ES-I3 (cell line): ENCODE measurements around the gene ACTBL2.
"Not testable (repeated sequence)": the region's sequence is repeated elsewhere in the genome, so short reads cannot be mapped to it uniquely, and the experiment has no call there.

Experiments used
- H3K36me3 ChIP-seq: 2 replicates; pipeline ENCODE4 v1.6.1; 2013; ENCODE audit warnings: mild to moderate bottlenecking, low read length, control low read depth, moderate library complexity; ENCODE audit not compliant: insufficient read depth
- H3K4me1 ChIP-seq: 2 replicates; pipeline ENCODE4 v1.6.1; 2013; ENCODE audit warnings: mild to moderate bottlenecking, control low read depth, low read length; ENCODE audit not compliant: insufficient read depth
- H3K9ac ChIP-seq: 2 replicates; pipeline ENCODE4 v1.6.1; 2013; ENCODE audit warnings: low read depth, mild to moderate bottlenecking, low read length, moderate library complexity
- H3K9me3 ChIP-seq: 2 replicates; pipeline ENCODE4 v1.6.1; 2013; ENCODE audit warnings: mild to moderate bottlenecking, low read length, moderate library complexity; ENCODE audit not compliant: control insufficient read depth, insufficient read depth

The ACTBL2 gene

GRCh38 chr5:57482671-57483106 is at the start of gene ACTBL2:
ACTBL2 (minus strand) TSS chr5:57482811; CDS start chr5:57482707, 104 bp downstream.
- H3K4me1 ChIP-seq = no peaks in the 10 kb centered on the region
- no peaks in the 10 kb centered on the region for H3K9me3 ChIP-seq
- H3K36me3 ChIP-seq = no peaks in the 10 kb centered on the region
- H3K9ac ChIP-seq = no peak within 1 kb of the TSS

DNA sequence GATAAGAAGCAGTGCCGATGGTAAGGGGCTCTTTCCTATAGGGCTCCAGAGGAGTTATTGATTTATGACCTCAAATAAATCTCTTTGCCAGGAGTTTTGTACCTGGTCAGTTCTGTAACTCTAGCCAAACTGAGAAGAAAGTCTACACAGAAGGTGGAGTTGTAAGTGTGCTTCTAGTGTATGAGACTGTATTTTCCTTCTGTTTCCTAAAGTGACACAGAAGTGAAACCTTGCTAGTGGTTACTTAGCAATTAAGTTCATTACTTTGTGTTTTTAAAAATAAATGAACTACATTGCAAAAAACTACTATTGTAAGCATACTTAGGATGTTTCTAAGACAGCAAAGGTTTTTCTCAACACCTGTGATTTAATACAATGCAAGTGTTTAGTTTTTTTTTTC is 48.7 kb upstream of the ACTBL2 start:
- no peaks in the 10 kb centered on the region for H3K36me3 ChIP-seq
- no peaks in the 10 kb centered on the region for H3K9me3 ChIP-seq
- H3K9ac ChIP-seq = no peak overlapping the region
- H3K4me1 ChIP-seq = no peaks in the 10 kb centered on the region

- Histone ChIP-seq H3K9ac (no peak overlapping the region), H3K36me3 (no peaks in the 10 kb centered on the region), H3K4me1 (no peaks in the 10 kb centered on the region), H3K9me3 (no peaks in the 10 kb centered on the region)
Measured at GRCh38 chr5:57529864-57530263, 47.3 kb upstream of the ACTBL2 start.

GRCh38 chr5:57527870-57528269 is 45.3 kb upstream of the ACTBL2 start:
- no peaks in the 10 kb centered on the region for H3K9me3 ChIP-seq
- H3K9ac ChIP-seq = no peak overlapping the region
- H3K4me1 ChIP-seq = peaks cover 7% of the 10 kb centered on the region
- H3K36me3 ChIP-seq = no peaks in the 10 kb centered on the region

DNA sequence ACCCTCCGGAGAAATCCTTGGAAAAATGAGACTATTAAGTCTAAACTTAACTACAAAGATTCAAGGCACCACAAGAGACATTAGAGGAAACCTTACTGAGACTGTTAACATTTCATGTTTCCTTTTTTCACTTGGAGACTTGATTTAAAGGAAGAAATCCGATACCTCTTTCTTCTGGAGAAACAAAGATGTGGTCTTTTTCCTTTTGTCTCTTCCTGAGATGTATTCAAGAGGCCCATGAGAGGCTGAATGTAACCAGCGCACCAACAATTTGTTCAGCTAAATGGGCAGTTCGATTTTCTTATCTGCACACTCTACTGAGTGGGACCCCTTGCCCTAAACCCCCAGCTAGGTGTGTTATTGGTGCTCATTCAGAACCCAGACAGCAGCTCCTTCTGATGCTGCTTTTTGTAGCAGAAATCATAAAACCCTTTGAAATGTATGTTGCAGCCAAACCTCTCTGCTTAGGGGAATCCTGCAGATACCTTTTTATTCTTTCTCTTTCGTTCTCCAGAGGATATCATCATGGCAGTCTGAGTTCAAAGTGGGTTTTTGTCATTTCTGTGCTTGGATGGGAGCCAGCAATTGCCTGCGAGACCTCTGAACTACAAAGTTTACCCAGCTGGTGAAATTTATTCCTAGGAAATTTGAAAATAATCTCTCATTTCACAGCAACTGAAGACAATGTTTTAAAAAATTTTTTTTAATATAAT is 41.9 kb upstream of the ACTBL2 start:
- H3K36me3 ChIP-seq = no peaks in the 10 kb centered on the region
- H3K9me3 ChIP-seq = peaks cover 5% of the 10 kb centered on the region; the same call in 1 of the 2 replicates
- H3K4me1 ChIP-seq = peaks cover 7% of the 10 kb centered on the region
- no peak overlapping the region for H3K9ac ChIP-seq

GRCh38 chr5:57522477-57522876 is 39.9 kb upstream of the ACTBL2 start:
- not testable (repeated sequence) for H3K4me1 ChIP-seq, H3K9me3 ChIP-seq, H3K36me3 ChIP-seq

GRCh38 chr5:57518415-57518814 is 35.8 kb upstream of the ACTBL2 start:
- H3K4me1 ChIP-seq, H3K9ac ChIP-seq, H3K9me3 ChIP-seq, H3K36me3 ChIP-seq: not testable (repeated sequence)

More at GRCh38 chr5:57522477-57522876, 39.9 kb upstream of the ACTBL2 start:
- H3K9ac ChIP-seq = not testable (repeated sequence)

- no peaks in the 10 kb centered on the region for H3K4me1 ChIP-seq
- no peaks in the 10 kb centered on the region for H3K36me3 ChIP-seq
- no peak overlapping the region for H3K9ac ChIP-seq
- H3K9me3 ChIP-seq = peaks cover 5% of the 10 kb centered on the region
Measured at GRCh38 chr5:57517250-57517649, 34.6 kb upstream of the ACTBL2 start.

- Histone ChIP-seq H3K9ac (no peak overlapping the region), H3K9me3 (no peaks in the 10 kb centered on the region), H3K4me1 (no peaks in the 10 kb centered on the region)
Measured at GRCh38 chr5:57513785-57514184, 31.2 kb upstream of the ACTBL2 start.

GRCh38 chr5:57511321-57511720 is 28.7 kb upstream of the ACTBL2 start:
- no peaks in the 10 kb centered on the region for H3K9me3 ChIP-seq
- H3K9ac ChIP-seq = no peak overlapping the region
- no peaks in the 10 kb centered on the region for H3K4me1 ChIP-seq
- H3K36me3 ChIP-seq = no peaks in the 10 kb centered on the region

More at GRCh38 chr5:57513785-57514184, 31.2 kb upstream of the ACTBL2 start:
- H3K36me3 ChIP-seq = no peaks in the 10 kb centered on the region

DNA sequence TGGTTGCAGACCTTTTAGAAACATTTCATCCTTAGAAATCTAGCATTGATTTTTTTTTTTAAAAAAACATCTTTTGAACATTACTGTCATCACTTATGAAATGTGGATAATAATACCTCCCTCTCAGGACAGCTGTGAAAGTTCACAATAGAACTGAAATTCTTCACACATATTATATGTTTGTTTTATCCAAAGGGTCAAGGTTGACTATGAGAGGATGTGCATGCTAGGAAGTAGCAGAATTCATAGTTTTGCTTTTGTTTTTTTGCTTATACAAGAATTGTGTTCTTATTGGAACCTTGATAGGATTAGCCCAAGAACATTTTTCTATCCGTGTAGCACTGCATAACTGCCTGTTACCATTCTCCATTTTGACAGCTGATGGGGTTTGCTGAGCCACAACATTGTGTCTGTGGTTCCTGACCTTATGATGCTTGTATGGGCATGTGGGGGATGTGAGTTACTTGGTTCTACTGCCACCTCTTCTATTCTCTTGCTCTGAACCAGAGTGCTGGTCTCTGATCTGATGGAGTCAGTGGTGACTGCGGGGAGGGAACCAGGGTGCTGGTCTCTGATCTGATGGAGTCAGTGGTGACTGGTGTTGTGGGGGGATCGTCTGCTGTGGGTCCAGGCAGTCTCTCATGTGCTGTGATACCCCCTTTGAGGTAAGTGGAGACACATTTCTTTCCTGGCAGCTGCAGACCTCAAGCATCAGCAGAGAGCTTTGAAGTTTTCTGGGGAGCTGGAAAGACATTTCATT is 27.1 kb upstream of the ACTBL2 start:
- no peaks in the 10 kb centered on the region for H3K4me1 ChIP-seq
- no peak overlapping the region for H3K9ac ChIP-seq
- no peaks in the 10 kb centered on the region for H3K9me3 ChIP-seq
- no peaks in the 10 kb centered on the region for H3K36me3 ChIP-seq

- Histone ChIP-seq H3K4me1 (no peaks in the 10 kb centered on the region), H3K9ac (no peak overlapping the region), H3K9me3 (no peaks in the 10 kb centered on the region), H3K36me3 (no peaks in the 10 kb centered on the region)
Measured at GRCh38 chr5:57508211-57508610, 25.6 kb upstream of the ACTBL2 start.

DNA sequence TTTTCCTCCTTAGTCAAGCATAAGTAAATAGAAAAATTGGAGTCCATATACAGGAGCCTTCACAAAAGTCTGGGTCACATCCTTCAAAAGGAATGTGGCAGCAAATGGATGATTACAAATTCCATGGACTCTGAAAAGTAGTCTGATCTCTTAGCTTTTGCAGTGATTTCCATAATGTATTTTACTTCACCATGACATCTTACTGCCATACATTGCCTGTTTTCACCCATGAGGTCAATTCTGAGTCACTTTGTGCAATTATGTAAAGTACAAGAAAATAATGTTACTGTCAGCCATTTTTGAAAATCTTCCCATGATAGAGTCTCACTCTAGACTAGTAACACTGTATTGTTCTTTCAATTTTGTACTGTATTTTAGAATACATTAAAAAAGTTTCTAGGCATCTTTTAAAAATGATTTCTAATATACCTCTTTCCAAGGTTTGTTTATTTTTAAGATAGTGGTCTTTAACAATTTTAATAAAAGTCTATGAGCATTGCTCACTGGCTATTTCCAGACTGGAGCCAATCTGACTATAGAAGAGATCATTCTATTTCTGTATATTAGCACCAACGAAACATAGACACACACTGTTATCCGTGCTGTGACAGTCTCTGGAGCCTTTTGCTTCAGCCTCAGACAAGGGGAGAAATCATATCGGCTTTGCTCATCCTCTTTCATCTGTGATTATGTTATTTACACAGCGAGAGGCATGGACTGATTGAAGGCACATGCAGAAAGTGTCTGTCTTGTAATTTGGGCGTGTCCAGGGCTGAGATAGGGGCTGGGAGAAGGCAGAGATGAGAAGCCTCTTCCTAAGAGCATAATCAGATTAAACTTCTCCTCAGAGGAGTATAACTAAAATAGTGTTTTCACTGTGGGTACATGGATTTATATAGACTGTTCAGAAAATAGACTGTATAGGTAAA is 22.9 kb upstream of the ACTBL2 start:
- Histone ChIP-seq H3K9ac (no peak overlapping the region), H3K4me1 (no peaks in the 10 kb centered on the region), H3K36me3 (no peaks in the 10 kb centered on the region), H3K9me3 (no peaks in the 10 kb centered on the region)

DNA sequence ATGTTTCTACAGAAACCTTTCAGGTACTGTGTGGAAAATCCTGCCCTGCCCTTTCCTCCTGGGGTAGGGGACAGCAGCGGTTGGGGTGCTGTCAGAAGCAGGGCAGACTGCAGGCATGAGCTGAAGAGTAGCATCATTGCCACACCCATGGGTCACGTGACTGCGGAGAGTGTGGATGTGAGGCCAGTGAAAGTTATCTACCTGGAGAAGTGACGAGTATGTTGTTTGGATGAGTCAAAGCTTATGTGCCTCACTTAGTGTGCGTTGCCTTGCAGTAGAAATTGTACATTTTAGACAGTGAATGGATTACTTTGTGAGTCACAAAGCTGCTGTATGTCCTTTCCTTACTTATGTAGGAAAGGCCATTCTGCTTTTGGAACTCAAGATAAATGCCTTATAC is 21.7 kb upstream of the ACTBL2 start:
- H3K9me3 ChIP-seq = no peaks in the 10 kb centered on the region
- no peak overlapping the region for H3K9ac ChIP-seq
- H3K4me1 ChIP-seq = no peaks in the 10 kb centered on the region
- no peaks in the 10 kb centered on the region for H3K36me3 ChIP-seq
